ENCODE data around the gene ETFBKMT. TPM values are rescaled to one million over a fixed set of nuclear protein-coding genes. Genes with fewer than 3 reads are reported as not detected.

ETFBKMT gene
- polyA plus RNA-seq, 3 donors = 0.67 to 2.2 (median 1.5) TPM

GRCh38 chr12:31650918-31651317 is 8.6 kb upstream of the ETFBKMT start:
- Histone ChIP-seq H3K4me2 (replicated peaks; ENCODE audit: extremely low read depth, low read length, poor library complexity, severe bottlenecking) (no peak overlapping the region), H2AFZ (ENCODE audit: insufficient read depth, low read depth, low read length, poor library complexity, severe bottlenecking) (no peak overlapping the region), H3K4me3 (replicated peaks in 1 of 3; ENCODE audit: low read depth in 2 of 3, low read length in 3 of 3) (no peak overlapping the region), H3K27ac (ENCODE audit: low read depth in 1 of 2, low read length in 2 of 2) (no peak overlapping the region), H3K9ac (ENCODE audit: insufficient read depth, low read length, poor library complexity, severe bottlenecking) (no peak overlapping the region), H3K27me3 (ENCODE audit: control insufficient read depth in 2 of 2, insufficient read depth in 2 of 2, low read length in 2 of 2) (no peaks in the 10 kb centered on the region), H3K9me3 (replicated peaks in 1 of 2; ENCODE audit: control insufficient read depth in 1 of 2, insufficient read depth in 1 of 2, low read length in 2 of 2) (no peaks in the 10 kb centered on the region), H3K79me2 (ENCODE audit: insufficient read depth, low read length) (no peaks in the 10 kb centered on the region), H3K4me1 (ENCODE audit: control insufficient read depth in 1 of 2, insufficient read depth in 2 of 2, low read length in 2 of 2) (peaks cover 25% of the 10 kb centered on the region in 2 donors), H3K36me3 (replicated peaks in 1 of 2; ENCODE audit: control insufficient read depth in 1 of 2, insufficient read depth in 2 of 2, low read length in 2 of 2) (no peaks in the 10 kb centered on the region), H4K20me1 (ENCODE audit: insufficient read depth, low read length) (no peaks in the 10 kb centered on the region)
- Mint-ChIP-seq H3K9me3 (peaks cover 0 to 5% (median 0%) of the 10 kb centered on the region in 7 donors), H3K4me3 (no peak overlapping the region), H3K27me3 (ENCODE audit: low read depth in 3 of 3) (peaks cover 0 to 3% (median 0%) of the 10 kb centered on the region in 3 donors), H3K27ac (peak overlapping the region in 1 of 7 donors; percentile 35), H3K4me1 (peaks cover 31% of the 10 kb centered on the region), H3K36me3 (no peaks in the 10 kb centered on the region)
- no peak for DNase-seq
- 95% methylated on average over 2 of the region's 6 CpGs for WGBS (ENCODE audit: insufficient coverage)
- intact Hi-C loops (cut with micrococcal nuclease) = loop anchor here (5.0 to 10.0 kb wide), 5 partner anchors 326 to 1034 kb away; partner anchors contain the start of genes BICD1 (in 1 of the 2) and SINHCAF (in 1 of the 2)
- TF ChIP-seq CTCF (IDR thresholded peaks at IDR 0.05) = no peak

GRCh38 chr12:31651893-31652521 is 7.5 kb upstream of the ETFBKMT start:
- no peaks in the 10 kb centered on the region for H4K20me1 ChIP-seq (ENCODE audit: insufficient read depth, low read length)
- intact Hi-C loops (cut with micrococcal nuclease) = loop anchor here (5.0 to 10.0 kb wide), 5 partner anchors 327 to 1033 kb away; partner anchors contain the start of genes BICD1 (in 1 of the 2) and SINHCAF (in 1 of the 2)
- WGBS (ENCODE audit: insufficient coverage) = 100% methylated on average over 10 of the region's 18 CpGs
- no peak for DNase-seq
- Mint-ChIP-seq H3K27me3 (ENCODE audit: low read depth in 3 of 3) (peaks cover 0 to 2% (median 0%) of the 10 kb centered on the region in 3 donors), H3K4me3 (no peak overlapping the region), H3K36me3 (no peaks in the 10 kb centered on the region), H3K9me3 (peaks cover 0 to 3% (median 0%) of the 10 kb centered on the region in 7 donors), H3K27ac (peak overlapping the region in 1 of 7 donors; percentile 94), H3K4me1 (peaks cover 20% of the 10 kb centered on the region)
- no peaks in the 10 kb centered on the region for H3K9me3 ChIP-seq (replicated peaks in 1 of 2; ENCODE audit: control insufficient read depth in 1 of 2, insufficient read depth in 1 of 2, low read length in 2 of 2)
- H3K4me2 ChIP-seq (replicated peaks; ENCODE audit: extremely low read depth, low read length, poor library complexity, severe bottlenecking) = no peak overlapping the region
- peak overlapping the region; percentile 34 for H2AFZ ChIP-seq (ENCODE audit: insufficient read depth, low read depth, low read length, poor library complexity, severe bottlenecking)
- no peak for TF ChIP-seq CTCF (IDR thresholded peaks at IDR 0.05)
- H3K27me3 ChIP-seq (ENCODE audit: control insufficient read depth in 2 of 2, insufficient read depth in 2 of 2, low read length in 2 of 2) = no peaks in the 10 kb centered on the region
- H3K79me2 ChIP-seq (ENCODE audit: insufficient read depth, low read length) = no peaks in the 10 kb centered on the region
- no peak overlapping the region for H3K9ac ChIP-seq (ENCODE audit: insufficient read depth, low read length, poor library complexity, severe bottlenecking)
- no peaks in the 10 kb centered on the region for H3K36me3 ChIP-seq (replicated peaks in 1 of 2; ENCODE audit: control insufficient read depth in 1 of 2, insufficient read depth in 2 of 2, low read length in 2 of 2)
- H3K27ac ChIP-seq (ENCODE audit: low read depth in 1 of 2, low read length in 2 of 2) = no peak overlapping the region
- H3K4me1 ChIP-seq (ENCODE audit: control insufficient read depth in 1 of 2, insufficient read depth in 2 of 2, low read length in 2 of 2) = peaks cover 15 to 23% of the 10 kb centered on the region in 2 donors
- H3K4me3 ChIP-seq (replicated peaks in 1 of 3; ENCODE audit: low read depth in 2 of 3, low read length in 3 of 3) = no peak overlapping the region

Measured in CD14-positive monocyte (primary cell).